ENCODE data around the gene SLC22A3.

The SLC22A3 gene

GRCh38 chr6:160417550-160417949, 69.4 kb downstream of the SLC22A3 start:
- DNase-seq (ENCODE audit: low spot score): no peak

GRCh38 chr6:160418370-160418769, 70.2 kb downstream of the SLC22A3 start:
- DNase-seq (ENCODE audit: low spot score): no peak

GRCh38 chr6:160419488-160419887, 71.3 kb downstream of the SLC22A3 start:
- no peak for DNase-seq (ENCODE audit: low spot score)

- no peak for DNase-seq (ENCODE audit: low spot score)
Observed at GRCh38 chr6:160420253-160420968, 72.2 kb downstream of the SLC22A3 start.

- no peak for DNase-seq (ENCODE audit: low spot score)
Observed at GRCh38 chr6:160420969-160421556, 72.9 kb downstream of the SLC22A3 start.

GRCh38 chr6:160421854-160422253, 73.7 kb downstream of the SLC22A3 start:
- no peak for DNase-seq (ENCODE audit: low spot score)

GRCh38 chr6:160424256-160424655, 76.1 kb downstream of the SLC22A3 start:
- DNase-seq (ENCODE audit: low spot score): no peak

GRCh38 chr6:160426136-160426535, 78.0 kb downstream of the SLC22A3 start:
- DNase-seq (ENCODE audit: low spot score): no peak

GRCh38 chr6:160427312-160428068, 79.3 kb downstream of the SLC22A3 start:
- DNase-seq (ENCODE audit: low spot score): no peak

- no peak for DNase-seq (ENCODE audit: low spot score)
Observed at GRCh38 chr6:160428069-160428430, 79.9 kb downstream of the SLC22A3 start.

- DNase-seq (ENCODE audit: low spot score): no peak
Observed at GRCh38 chr6:160428818-160429619, 80.8 kb downstream of the SLC22A3 start.

GRCh38 chr6:160429620-160429895, 81.4 kb downstream of the SLC22A3 start:
- no peak for DNase-seq (ENCODE audit: low spot score)

GRCh38 chr6:160430203-160430602, 82.0 kb downstream of the SLC22A3 start:
- DNase-seq (ENCODE audit: low spot score): no peak

- no peak for DNase-seq (ENCODE audit: low spot score)
Observed at GRCh38 chr6:160430751-160431150, 82.6 kb downstream of the SLC22A3 start.

GRCh38 chr6:160431226-160431625, 83.0 kb downstream of the SLC22A3 start:
- no peak for DNase-seq (ENCODE audit: low spot score)

GRCh38 chr6:160431791-160432404, 83.7 kb downstream of the SLC22A3 start:
- no peak for DNase-seq (ENCODE audit: low spot score)

- DNase-seq (ENCODE audit: low spot score): no peak
Observed at GRCh38 chr6:160435935-160436334, 87.8 kb downstream of the SLC22A3 start.

GRCh38 chr6:160437154-160437553, 89.0 kb downstream of the SLC22A3 start:
- no peak for DNase-seq (ENCODE audit: low spot score)

GRCh38 chr6:160437775-160438174, 89.6 kb downstream of the SLC22A3 start:
- no peak for DNase-seq (ENCODE audit: low spot score)

- DNase-seq (ENCODE audit: low spot score): no peak
Observed at GRCh38 chr6:160438481-160438880, 90.3 kb downstream of the SLC22A3 start.

- no peak for DNase-seq (ENCODE audit: low spot score)
Observed at GRCh38 chr6:160439751-160440150, 91.6 kb downstream of the SLC22A3 start.

- DNase-seq (ENCODE audit: low spot score): no peak
Observed at GRCh38 chr6:160442151-160442550, 94.0 kb downstream of the SLC22A3 start.

All from hepatic stellate cell (primary cell).